ENCODE results near the gene EIF5B. TPM values are rescaled to one million over a fixed set of nuclear protein-coding genes. Genes with fewer than 3 reads are reported as not detected.

EIF5B gene
- total RNA-seq, 1 donor from 2014 or later, result 24.5 TPM

DNA sequence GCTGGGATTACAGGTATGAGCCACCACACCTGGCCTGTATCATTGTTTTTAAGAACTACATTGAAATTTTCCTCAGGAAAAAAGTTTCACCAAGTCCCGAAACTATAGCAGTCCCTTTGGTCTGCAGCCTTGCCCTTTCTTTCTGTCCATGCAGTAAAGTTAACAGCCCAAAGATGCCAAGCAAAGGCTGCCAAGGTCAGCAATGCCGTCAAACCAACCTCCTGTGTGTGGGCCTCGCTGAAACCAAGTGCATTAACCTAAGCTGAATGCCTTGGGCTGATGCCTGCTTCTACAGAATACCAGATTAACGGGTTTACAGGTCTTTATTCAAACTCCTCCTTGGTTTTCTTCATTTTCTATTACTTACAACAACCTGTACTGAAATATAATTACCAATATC, 73.1 kb downstream of the EIF5B start:
- no peak for DNase-seq (ENCODE audit: low spot score)

DNA sequence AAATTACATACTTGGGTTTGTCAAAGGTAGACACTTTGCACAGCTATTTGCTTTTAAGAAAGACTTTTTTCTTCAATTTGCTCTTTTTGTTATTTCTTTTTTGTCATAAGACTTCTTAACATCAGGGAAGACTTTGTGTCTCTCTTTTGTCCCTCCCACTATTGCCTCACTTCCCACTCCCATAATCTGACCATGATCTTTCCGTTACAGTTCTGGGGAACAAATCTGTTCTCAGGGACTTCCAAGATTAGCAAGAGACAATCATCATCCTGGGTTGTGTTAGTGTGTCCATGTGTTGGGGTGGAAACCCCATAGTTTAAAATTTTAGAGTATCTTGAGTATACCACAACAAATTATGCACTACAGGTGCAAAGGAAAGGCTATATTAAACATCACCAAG, 77.4 kb downstream of the EIF5B start:
- DNase-seq (ENCODE audit: low spot score), result no peak

DNA sequence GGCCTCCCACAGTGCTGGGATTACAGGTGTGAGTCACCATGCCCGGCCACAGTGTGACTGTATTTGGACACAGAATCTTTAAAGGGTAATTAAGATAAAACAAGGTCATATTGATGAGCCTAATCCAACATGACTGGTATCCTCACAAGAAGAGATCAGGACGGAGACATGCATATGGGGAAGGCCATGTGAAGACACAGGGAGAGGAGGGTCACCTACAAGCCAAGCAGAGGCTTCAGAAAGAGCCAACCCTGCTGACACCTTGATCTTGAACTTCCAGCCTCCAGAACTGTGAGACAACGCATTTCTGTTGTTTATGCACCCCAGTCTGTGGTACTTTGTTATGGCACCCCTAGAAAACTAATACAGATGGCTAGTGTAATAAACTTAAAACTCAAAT, 80.2 kb downstream of the EIF5B start:
- DNase-seq (ENCODE audit: low spot score), result no peak

DNA sequence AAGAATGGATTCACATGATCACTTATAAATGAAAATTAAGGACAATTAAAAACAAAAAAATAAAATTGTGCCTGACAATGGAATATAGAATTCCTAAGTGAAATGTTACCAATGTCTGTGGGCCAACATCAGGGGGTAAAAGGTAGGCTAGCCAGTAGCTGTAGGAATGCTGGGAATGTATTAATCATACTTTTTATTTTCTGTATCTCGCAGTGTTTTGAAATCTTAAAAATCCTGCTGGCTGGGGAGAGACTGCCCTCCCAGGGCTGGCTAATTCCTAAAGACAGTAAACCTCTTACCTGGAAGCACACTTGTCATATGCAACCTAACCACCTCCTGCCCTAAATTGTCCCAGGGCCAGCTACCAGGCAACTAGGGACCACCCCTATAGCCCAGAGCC, 82.8 kb downstream of the EIF5B start:
- no peak for DNase-seq (ENCODE audit: low spot score)

DNA sequence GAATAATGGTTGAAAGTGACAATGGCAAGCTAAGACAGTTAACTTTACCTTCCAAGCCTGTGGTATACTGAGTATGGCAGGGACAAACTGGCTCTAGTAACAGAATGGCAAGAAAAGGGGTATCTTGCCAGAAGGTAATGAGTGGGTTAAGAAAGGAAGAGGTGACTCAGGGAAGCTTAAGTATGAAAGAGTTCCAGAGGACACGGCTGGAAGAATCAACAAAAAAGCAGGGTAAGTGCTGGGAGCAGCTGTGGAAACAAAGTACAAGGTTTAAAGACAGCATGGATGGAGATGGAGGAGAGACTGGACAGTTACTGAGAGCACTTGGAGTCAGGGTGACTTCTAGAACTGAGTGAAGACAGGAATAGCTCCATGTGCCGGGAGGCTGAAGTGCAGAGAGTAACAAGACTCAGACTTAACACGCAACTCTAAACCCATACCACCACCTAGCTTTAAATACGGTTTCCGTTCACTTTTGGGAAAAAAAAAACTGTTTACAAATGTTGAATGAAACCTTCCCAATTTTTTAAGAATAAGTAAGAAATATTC, 83.6 kb downstream of the EIF5B start:
- DNase-seq (ENCODE audit: low spot score), result no peak

DNA sequence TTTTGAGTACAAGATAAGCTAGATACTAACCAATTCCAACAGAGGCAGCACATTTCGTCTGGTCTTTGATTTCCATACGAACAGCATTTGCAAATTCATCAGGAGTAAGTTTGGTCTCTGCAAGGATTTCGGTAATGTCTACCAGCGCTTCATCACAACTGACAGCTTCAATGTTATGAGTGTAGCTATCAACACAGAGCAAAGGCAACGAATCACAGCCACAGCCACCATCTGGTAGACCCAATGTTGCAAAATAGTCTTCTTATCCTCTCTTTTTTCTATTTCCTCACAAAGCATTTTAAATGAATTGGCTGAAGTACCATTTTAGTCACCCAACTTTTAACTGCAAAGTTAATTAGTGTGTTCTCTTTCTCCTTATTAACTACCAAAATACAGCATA, 84.3 kb downstream of the EIF5B start:
- no peak for DNase-seq (ENCODE audit: low spot score)

DNA sequence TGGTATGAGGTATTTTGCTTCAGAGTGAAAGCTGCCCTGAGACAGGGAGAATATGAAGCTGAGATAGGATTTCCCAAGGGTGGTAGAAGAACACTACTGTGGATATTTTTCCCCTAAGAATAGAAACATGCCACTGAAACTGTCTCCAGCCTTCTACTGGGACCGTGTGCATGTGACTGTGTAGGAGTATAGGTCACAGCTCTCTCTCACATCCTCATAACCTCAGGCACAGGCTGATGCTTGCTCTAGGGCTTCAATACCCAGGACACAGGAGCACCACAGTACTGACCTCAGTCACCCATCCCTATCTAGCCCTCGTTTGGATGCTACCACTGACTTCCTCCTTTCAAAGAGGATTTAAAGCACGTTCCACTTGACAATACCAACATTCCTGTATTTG, 85.4 kb downstream of the EIF5B start:
- no peak for DNase-seq (ENCODE audit: low spot score)

DNA sequence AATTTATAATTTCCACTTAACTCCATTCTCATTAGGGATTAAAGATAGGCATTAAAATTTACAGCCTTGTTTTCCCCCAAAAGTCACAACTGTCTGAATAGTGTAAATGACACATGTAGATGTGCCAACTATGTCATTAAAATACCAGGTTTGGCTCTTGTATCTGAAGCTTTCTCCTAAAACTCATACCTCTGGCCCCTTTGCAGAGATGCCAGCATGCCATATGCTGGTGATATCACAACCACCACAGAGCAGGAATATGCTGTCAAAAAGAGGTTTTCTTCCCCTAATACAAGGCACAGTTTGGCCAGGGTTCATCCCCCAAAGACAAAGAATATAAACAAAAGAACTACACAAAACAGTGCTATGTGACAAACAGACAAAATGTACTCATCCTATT, 87.2 kb downstream of the EIF5B start:
- DNase-seq (ENCODE audit: low spot score), result no peak

DNA sequence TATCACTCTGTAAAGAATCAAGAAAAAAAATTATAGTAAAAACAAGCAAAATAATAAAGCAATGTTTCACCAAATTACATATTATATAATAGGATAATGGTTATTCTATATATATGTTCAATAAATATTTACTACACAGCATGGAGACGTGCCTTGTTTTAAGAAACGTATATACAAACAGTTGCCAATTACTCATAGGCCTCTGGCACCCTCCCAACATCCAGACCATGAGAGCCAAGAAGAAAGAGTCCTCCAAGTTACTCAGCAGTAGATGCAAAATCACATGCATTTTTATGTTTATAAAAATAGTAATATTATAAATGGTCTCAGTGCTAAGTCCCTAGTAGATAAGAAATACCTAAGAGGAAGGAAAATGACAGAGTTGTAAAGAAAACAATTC, 87.8 kb downstream of the EIF5B start:
- DNase-seq (ENCODE audit: low spot score), result no peak

DNA sequence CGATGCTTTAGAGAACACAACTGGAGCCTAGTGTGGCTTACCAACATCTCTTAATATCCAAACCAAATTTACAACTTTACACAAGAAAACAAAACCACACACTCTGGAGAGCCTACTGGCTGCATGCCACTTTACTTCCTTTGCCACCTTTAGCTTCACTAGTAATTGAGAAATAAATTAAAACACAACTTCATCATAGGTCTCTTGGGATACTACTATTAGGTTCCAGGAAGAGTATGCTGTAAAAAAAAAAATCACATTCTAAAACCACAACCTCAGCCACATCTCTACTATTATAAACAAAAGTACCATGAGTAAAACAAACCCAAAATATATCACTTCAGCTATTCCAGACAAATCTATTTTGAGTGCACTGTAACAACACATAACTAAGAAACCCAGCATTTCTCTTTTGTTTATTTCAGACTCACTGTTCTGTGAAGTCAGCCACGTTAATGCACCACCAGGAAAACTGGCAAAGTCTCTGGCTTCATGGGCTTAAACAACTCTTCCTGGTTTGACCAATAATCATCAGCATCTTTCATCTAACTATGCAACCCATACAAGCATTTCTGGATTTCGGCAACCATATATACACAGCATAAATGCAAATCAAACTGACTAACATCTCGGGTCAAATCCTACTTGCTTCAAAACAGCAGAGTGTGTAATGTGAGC, 93.6 kb downstream of the EIF5B start:
- DNase-seq (ENCODE audit: low spot score), result no peak

DNA sequence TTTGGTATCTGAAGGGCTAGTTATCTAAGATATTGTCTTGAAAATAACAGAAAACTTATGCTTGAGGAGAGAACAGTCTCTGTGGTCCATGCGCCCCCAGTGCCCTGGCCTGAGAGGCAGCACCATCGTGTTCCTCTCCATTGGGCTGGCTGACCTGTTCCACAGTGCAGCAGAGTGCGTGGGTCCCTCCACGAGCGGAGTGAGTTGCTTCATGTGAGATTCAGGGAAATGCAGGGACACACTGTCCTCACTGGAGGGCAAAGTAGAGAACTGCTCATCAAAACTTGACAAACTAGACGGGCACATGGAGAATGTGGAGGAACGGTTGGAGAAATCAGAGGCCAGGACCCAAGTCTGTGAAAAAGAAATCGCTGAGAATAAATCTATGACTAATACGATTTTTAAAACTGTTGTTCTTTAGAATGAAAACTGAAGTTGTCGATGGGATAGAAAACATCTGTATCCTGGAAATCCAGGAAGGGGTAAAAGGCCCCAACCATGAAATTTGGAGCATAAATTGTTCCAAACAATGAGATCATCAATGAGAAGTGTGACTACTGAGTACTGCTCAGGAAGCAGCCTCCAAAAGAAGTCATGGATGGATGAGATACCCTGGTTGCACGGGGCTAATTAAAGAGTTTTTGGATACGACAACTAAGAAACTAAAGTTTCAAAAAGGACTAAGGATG, 94.5 kb downstream of the EIF5B start:
- DNase-seq (ENCODE audit: low spot score), result no peak

DNA sequence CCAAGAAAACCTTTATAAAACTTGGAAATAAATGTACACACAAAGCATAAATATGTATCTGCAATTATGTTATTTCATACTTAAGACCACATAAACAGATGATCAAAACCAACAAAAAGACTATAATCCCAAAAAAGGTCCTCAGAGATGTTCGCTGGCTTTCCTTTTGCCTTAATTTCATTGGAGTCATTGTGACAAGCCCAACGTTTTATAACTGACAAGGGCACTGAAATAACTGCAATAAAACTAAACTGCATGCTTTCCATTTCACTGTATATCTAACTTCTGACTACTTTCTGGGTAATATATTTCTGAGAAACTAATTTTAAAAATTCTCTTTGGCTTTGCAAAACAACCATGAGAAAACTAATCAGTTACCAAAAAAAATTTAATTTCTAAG, 96.2 kb downstream of the EIF5B start:
- DNase-seq (ENCODE audit: low spot score), result no peak

DNA sequence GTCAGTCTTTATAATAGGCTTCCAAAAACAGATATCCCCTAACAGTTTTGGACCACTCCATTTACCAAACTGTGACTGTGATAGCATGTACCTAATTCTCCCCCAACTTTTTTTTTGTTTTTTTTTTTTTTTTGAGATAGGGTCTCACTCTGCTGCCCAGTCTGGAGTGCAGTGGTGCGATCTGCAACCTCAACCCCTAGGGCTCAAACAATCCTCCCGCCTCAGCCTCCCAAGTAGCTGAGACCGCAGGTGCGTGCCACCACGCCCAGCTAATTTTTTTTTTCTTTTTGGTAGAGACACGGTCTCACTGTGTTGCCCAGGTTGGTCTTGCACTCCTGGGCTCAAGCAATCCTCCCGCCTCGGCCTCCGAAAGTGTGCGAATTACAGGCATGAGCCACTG, 99.7 kb downstream of the EIF5B start:
- DNase-seq (ENCODE audit: low spot score), result no peak

DNA sequence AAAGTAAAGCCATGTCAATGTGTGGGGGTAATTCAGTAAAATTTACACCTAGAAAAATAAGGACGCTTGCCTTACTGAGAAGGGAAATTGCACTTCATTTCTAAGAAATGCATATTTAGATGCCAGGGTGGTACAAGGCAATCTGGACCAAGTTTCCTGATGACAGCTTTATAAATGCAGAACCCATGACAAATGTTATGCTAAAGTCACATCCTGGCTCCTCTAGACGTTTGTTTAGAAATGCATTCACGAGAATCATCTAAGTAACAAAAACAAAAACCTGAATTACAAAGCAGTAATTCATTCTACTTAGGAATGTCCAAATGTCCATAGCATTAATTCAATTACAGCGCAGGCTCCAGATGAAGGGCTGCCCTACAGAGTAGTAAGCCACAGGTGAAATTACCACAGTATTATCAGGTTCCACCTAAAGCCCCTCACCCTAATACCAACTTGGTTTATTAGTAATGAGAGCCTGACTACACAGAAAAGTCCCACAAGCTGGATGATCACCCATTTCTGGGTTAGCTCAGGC, 102.8 kb downstream of the EIF5B start:
- DNase-seq (ENCODE audit: low spot score), result no peak

DNA sequence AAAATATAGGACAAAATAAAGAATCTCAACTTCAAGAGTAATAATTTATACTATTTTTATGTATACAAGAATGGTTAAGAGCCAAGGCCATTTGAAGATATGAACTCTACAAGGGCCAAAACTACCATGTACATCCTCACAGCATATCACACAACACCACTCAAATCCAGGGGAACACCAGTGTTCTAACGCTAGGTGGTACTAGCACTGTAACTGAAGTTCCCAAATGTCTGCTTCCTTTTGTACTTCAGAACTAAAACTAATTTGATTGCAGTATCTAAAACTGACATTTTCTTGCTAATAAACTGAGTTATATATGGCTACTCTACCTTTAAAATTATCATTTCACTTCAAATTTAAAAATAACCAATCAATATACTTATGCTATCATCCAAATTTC, 105.6 kb downstream of the EIF5B start:
- no peak for DNase-seq (ENCODE audit: low spot score)

DNA sequence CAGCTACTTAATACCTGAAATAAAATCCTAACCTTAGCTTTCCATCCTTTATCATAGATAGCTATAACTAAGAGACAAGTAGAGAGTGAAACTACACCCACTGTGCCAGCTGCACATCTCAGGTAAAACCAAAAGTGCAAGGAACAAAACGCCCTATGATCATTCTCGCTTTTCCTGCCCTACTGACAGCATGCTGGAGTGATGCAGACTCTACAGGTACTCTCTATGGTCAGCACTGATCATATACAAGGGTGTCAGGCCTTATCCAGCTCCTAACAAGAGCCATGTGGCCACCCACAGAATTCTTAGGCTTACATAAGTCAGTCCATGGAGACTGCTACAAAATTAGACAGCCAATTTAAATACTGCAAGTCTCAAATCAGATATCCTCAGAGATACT, 107.0 kb downstream of the EIF5B start:
- DNase-seq (ENCODE audit: low spot score), result no peak

DNA sequence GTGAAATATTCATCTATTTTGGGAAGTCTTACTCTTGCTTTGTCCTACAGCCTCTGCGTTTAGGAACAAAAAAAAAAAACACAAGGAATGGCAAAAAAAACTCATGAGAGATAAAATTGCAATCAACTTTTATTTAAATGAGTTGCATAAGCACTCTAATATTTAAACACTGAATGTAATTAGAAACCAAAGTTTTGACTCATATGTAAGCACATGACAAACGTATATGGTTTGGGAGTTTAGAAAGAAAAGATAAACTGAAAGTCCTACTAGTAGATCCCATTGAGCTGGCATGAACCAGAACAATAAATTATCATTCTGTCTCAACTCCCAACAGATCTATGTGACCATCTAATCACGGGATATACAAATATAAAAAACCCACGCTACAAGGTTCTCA, 107.9 kb downstream of the EIF5B start:
- DNase-seq (ENCODE audit: low spot score), result no peak

DNA sequence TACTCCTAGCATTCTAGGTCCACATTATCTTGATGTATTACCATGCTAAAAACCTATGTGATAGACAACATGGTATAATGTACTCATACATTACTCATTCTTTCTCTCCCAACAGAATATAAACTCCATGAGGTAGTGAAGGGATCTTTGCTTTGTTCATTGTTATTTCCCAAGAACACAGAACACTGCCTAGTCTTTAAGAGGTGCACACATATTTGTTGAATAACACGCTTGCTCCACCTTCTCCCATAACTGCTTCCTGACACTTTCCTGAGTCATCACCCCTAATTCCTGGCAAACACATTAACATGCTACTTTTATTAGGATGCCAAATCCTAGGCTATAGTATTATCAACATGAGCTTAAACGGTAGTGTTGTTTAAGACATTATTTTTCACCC, 111.4 kb downstream of the EIF5B start:
- DNase-seq (ENCODE audit: low spot score), result no peak

DNA sequence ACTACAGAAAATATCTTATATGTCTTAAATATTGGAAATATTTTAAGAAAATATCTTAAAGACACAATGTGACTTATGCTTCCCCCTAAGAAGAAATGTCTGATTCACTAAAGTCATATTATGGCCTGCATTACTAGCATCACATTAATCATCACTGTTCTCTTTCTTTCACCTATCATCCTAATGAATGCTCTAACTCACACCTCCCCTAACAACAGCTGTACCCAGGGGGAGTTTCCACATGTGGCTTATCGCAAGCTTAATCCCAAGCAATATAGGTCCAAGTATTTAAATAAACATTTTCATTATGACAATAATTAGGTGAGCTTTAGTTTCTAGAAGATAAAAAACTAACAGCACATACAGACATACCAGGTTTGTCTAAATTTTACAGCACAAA, 113.0 kb downstream of the EIF5B start:
- no peak for DNase-seq (ENCODE audit: low spot score)
